Caco-2 (cell line): ENCODE results near the gene KLHL35. TPM values are rescaled to one million over a fixed set of nuclear protein-coding genes. Genes with fewer than 3 reads are reported as not detected.

Source experiments
- BruUV-seq: library from RNA; stranded (reverse); fragments of 400-500 nt; replicated peaks from 2 replicates; lab custom pipeline; 2021; lab: Mats Ljungman, UMichigan
- CTCF ChIA-PET: fragments of 300-600 bp; sonication (Branson Sonifier 250); formaldehyde crosslinking; loops from one replicate; lab custom pipeline; 2022; ENCODE audit warnings: antibody characterized with exemption; lab: Charles Lee
- POLR2A ChIA-PET: fragments of 300-600 bp; sonication (Branson Sonifier 250); formaldehyde crosslinking; loops from one replicate; lab custom pipeline; 2022; ENCODE audit warnings: antibody characterized with exemption; lab: Charles Lee
- DNase-seq, 2 experiments: peaks; one replicate each; pipeline versions ENCODE4 v3.0.0 to v3.0.0-alpha.2; 2020 to 2022
- H3K27me3 ChIP-seq: replicated peaks from 2 replicates; pipeline ENCODE4 v1.6.0; 2011; ENCODE audit warnings: low read length; ENCODE audit not compliant: control insufficient read depth, insufficient read depth
- H3K36me3 ChIP-seq: 2 replicates; pipeline ENCODE4 v1.5.1; 2011; ENCODE audit warnings: low read length; ENCODE audit not compliant: control insufficient read depth, insufficient read depth
- H3K4me1 ChIP-seq: fragments of 250-450 bp; sonication (Bioruptor Pico); 2 replicates; pipeline ENCODE4 v1.5.1; 2020; ENCODE audit warnings: mild to moderate bottlenecking
- H3K4me3 ChIP-seq: 2 replicates; pipeline ENCODE4 v1.5.1; 2011; ENCODE audit warnings: low read depth, mild to moderate bottlenecking, control low read depth, low read length
- H3K9me3 ChIP-seq: fragments of 250-450 bp; sonication (Bioruptor Pico); 2 replicates; pipeline ENCODE4 v1.5.1; 2020; ENCODE audit warnings: mild to moderate bottlenecking, moderate library complexity
- H3K27ac Mint-ChIP-seq: one replicate; pipeline ENCODE4 v1.8.0; 2022; ENCODE audit warnings: mixed read lengths; ENCODE audit not compliant: unreplicated experiment
- H3K27me3 Mint-ChIP-seq: one replicate; pipeline ENCODE4 v1.8.0; 2022; ENCODE audit warnings: mixed read lengths; ENCODE audit not compliant: insufficient read depth, unreplicated experiment
- H3K36me3 Mint-ChIP-seq: one replicate; pipeline ENCODE4 v1.8.0; 2022; ENCODE audit warnings: mild to moderate bottlenecking, mixed read lengths; ENCODE audit not compliant: insufficient read depth, unreplicated experiment
- H3K4me1 Mint-ChIP-seq: one replicate; pipeline ENCODE4 v1.8.0; 2022; ENCODE audit warnings: low read depth, mixed read lengths; ENCODE audit not compliant: unreplicated experiment
- H3K4me3 Mint-ChIP-seq: one replicate; pipeline ENCODE4 v1.8.0; 2022; ENCODE audit warnings: mild to moderate bottlenecking, moderate library complexity, mixed read lengths; ENCODE audit not compliant: unreplicated experiment
- H3K9me3 Mint-ChIP-seq: one replicate; pipeline ENCODE4 v1.8.0; 2022; ENCODE audit warnings: mixed read lengths; ENCODE audit not compliant: unreplicated experiment
- CTCF ChIP-seq, 2 experiments: fragments of 200-600 bp in 1 of 2; IDR thresholded peaks; 1 replicate in 1 of 2; 2 replicates in 1 of 2; pipeline versions ENCODE4 v1.5.1 to v1.8.0; 2011 to 2022; ENCODE audit warnings: antibody characterized with exemption in 1 of 2, control low read depth in 1 of 2, inconsistent platforms in 1 of 2, low read depth in 1 of 2, low read length in 1 of 2, mild to moderate bottlenecking in 1 of 2, moderate library complexity in 1 of 2; ENCODE audit not compliant: insufficient read depth in 1 of 2, severe bottlenecking in 1 of 2, unreplicated experiment in 1 of 2
- intact Hi-C: fragments of 100-400 bp; cut with micrococcal nuclease; formaldehyde crosslinking; loops from one replicate; pipeline ENCODE4 v1.10.0; 2022; ENCODE audit not compliant: unreplicated experiment
- total RNA-seq: library from RNA; stranded (reverse); gene quantifications from 2 replicates; pipeline ENCODE4 v1.2.3, GENCODE V29; 2022

KLHL35 gene
- total RNA-seq, 1 experiment from 2014 or later, result 51.4 TPM

- Mint-ChIP-seq H3K4me1 (peaks cover 43% of the 10 kb centered on the region), H3K27me3 (no peaks in the 10 kb centered on the region), H3K4me3 (peak overlapping the region; percentile 99), H3K9me3 (no peaks in the 10 kb centered on the region), H3K27ac (peak overlapping the region; percentile 100), H3K36me3 (peaks cover 65% of the 10 kb centered on the region)
- Histone ChIP-seq H3K27me3 (no peaks in the 10 kb centered on the region), H3K4me1 (peaks cover 35% of the 10 kb centered on the region), H3K36me3 (peaks cover 23% of the 10 kb centered on the region), H3K9me3 (no peaks in the 10 kb centered on the region), H3K4me3 (peak overlapping the region; percentile 80)
- BruUV-seq, result no TSS peak
- POLR2A ChIA-PET, result interaction anchor here (0.6 to 1.3 kb wide), 10 partner anchors 13 to 131 kb away, joined by 3 to 7 read pairs (median 5); partner anchors contain the start of gene GDPD5
- no peak for DNase-seq
- intact Hi-C loops, result no loop called here
- TF ChIP-seq CTCF (IDR thresholded peaks at IDR 0.05; ENCODE audit: insufficient read depth in 1 of 2, low read depth in 1 of 2, low read length in 1 of 2, severe bottlenecking in 1 of 2, unreplicated experiment in 1 of 2), result no peak
- CTCF ChIA-PET, result interaction anchor here (0.6 to 1.3 kb wide), 6 partner anchors 13 to 77 kb away, joined by 3 to 6 read pairs (median 3); no protein-coding TSS in a partner anchor
Observed at GRCh38 chr11:75400146-75400865, 32.7 kb downstream of the KLHL35 start.

- H3K9me3 Mint-ChIP-seq, result no peaks in the 10 kb centered on the region
- TF ChIP-seq CTCF (IDR thresholded peaks at IDR 0.05; ENCODE audit: insufficient read depth in 1 of 2, low read depth in 1 of 2, low read length in 1 of 2, severe bottlenecking in 1 of 2, unreplicated experiment in 1 of 2), result peak in 1 of 2 experiments; percentile 60
- peaks cover 58% of the 10 kb centered on the region for H3K36me3 Mint-ChIP-seq
- H3K27me3 Mint-ChIP-seq, result no peaks in the 10 kb centered on the region
- Histone ChIP-seq H3K36me3 (peaks cover 22% of the 10 kb centered on the region), H3K27me3 (no peaks in the 10 kb centered on the region), H3K9me3 (no peaks in the 10 kb centered on the region), H3K4me1 (peaks cover 35% of the 10 kb centered on the region), H3K4me3 (peak within 1 kb of the TSS; percentile 80)
- ChIA-PET CTCF (interaction anchor here (0.6 to 1.3 kb wide), 3 partner anchors 12 to 77 kb away, joined by 3 to 6 read pairs (median 3); no protein-coding TSS in a partner anchor), POLR2A (interaction anchor here (0.5 to 1.3 kb wide), 7 partner anchors 12 to 260 kb away, joined by 3 to 6 read pairs (median 5); no protein-coding TSS in a partner anchor)
- peak within 1 kb of the TSS; percentile 99 for H3K4me3 Mint-ChIP-seq
- peak within 1 kb of the TSS; percentile 100 for H3K27ac Mint-ChIP-seq
- peaks cover 40% of the 10 kb centered on the region for H3K4me1 Mint-ChIP-seq
- intact Hi-C loops, result loop anchor here (1.0 kb wide), 1 partner anchor 11 kb away; no protein-coding TSS in a partner anchor
- TSS peak; percentile 57 for BruUV-seq
- peak; percentile 95 to 97 for DNase-seq
Observed at GRCh38 chr11:75399344-75400145, 33.5 kb downstream of the KLHL35 start, which contains the start of gene RPS3. Gene RPS3, plus strand, starts transcription at chr11:75399518. Its CDS starts 30 bp downstream, at chr11:75399548.

GRCh38 chr11:75398906-75399305, 34.1 kb downstream of the KLHL35 start:
- no TSS peak for BruUV-seq
- no peaks in the 10 kb centered on the region for H3K9me3 ChIP-seq
- Mint-ChIP-seq H3K36me3 (peaks cover 51% of the 10 kb centered on the region), H3K27ac (peak overlapping the region; percentile 100), H3K4me3 (peak overlapping the region; percentile 99), H3K4me1 (peaks cover 33% of the 10 kb centered on the region), H3K9me3 (no peaks in the 10 kb centered on the region), H3K27me3 (no peaks in the 10 kb centered on the region)
- ChIA-PET POLR2A (interaction anchor here (1.0 kb wide), 1 partner anchor 24 kb away, joined by 4 read pairs; no protein-coding TSS in a partner anchor), CTCF (no interaction called here)
- H3K4me1 ChIP-seq, result peaks cover 35% of the 10 kb centered on the region
- no peak for DNase-seq
- no peak for TF ChIP-seq CTCF (IDR thresholded peaks at IDR 0.05; ENCODE audit: insufficient read depth in 1 of 2, low read depth in 1 of 2, low read length in 1 of 2, severe bottlenecking in 1 of 2, unreplicated experiment in 1 of 2)
- peaks cover 17% of the 10 kb centered on the region for H3K36me3 ChIP-seq
- H3K27me3 ChIP-seq, result no peaks in the 10 kb centered on the region
- no peak overlapping the region for H3K4me3 ChIP-seq
- intact Hi-C loops, result loop anchor here (1.0 kb wide), 1 partner anchor 11 kb away; no protein-coding TSS in a partner anchor
